ENCODE measurements around the gene HPS4.

DNA sequence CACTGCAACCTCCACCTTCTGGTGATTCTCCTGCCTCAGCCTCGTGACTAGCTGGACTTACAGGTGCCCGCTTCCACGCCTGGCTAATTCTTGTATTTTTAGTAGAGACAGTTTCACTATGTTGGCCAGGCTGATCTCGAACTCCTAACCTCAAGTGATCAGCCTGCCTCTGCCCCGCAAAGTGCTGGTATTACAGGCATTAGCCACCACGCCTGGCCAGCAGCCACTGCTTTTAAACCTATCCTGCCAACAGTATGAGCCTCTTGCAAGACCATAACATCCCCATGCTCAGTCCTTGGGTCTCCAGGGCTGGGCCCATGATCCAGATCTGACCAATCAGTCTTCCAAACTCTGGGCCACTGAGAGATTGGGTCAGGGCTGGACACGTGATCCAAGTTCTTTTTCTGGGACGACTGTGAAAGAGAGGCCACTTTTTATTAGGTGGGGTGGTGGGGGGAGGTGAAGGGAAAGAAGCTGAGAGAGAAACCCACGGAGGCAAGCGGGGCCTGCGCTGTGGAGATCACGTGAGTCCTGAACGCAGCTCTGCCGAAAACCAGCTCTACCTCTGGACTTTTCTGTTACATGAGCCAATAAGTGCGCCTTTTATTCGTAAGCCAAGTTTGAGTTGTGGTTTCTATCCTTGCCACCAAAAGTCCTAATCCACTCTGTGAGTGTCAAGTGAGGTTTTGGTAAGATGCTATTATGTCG, 36.6 kb downstream of the HPS4 start:
- TF ChIP-seq EZH2 (IDR thresholded peaks at IDR 0.05; ENCODE audit: insufficient read depth, poor library complexity, severe bottlenecking) (no peak), EZH2phosphoT487 (IDR thresholded peaks at IDR 0.05; ENCODE audit: insufficient read depth, low read depth) (no peak)
